Measurements from ENCODE around the gene PRELID3B.

PRELID3B gene

DNA sequence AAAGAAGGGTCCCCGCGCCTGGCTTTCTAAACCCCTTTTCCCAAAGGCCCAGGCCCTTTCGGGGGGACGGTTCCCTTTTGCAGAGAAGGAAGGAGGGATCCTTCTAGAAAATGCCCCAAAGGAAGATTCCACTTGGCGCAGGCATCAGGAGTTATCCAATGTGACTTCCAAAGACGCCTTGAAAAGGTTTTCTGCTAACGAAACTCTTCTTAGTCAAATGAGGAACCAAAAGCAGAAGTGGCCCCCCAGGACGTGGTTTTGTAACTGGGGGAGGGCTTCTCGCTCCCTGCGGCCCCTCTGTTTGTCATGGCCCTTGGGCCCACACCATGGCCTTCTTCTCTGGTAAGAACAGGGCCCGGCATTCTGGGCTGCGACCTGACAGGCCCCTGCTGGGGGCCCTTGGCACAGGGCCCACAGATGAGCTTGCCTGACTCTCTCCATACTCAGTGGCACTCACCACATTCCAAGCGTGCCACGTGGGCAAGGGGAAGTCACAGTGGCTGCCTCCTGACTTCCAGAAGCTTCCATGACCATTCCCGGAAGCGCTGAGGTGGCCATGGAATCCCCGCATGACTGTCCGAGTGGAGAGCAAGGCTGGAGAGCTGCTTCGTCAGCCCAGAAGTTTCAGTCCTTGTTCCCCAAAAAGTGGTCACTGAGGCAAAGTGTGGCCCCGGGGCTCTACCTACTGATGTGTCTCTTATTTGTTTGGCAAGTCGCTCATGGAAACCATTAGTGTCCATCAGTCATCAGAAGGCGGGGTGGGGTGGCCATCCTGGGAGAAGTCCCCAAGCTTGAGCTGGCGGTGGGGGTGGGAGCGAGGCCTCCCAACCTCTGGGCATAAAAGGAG lies 34.7 kb downstream of the PRELID3B start:
- peak; percentile 6 for DNase-seq

GRCh38 chr20:59006864-59007664 lies 35.5 kb downstream of the PRELID3B start, which contains the start of gene CTSZ:
Gene CTSZ (minus strand): TSS chr20:59007254. CDS start chr20:59007128, 126 bp downstream.
- DNase-seq = peak; percentile 9

DNA sequence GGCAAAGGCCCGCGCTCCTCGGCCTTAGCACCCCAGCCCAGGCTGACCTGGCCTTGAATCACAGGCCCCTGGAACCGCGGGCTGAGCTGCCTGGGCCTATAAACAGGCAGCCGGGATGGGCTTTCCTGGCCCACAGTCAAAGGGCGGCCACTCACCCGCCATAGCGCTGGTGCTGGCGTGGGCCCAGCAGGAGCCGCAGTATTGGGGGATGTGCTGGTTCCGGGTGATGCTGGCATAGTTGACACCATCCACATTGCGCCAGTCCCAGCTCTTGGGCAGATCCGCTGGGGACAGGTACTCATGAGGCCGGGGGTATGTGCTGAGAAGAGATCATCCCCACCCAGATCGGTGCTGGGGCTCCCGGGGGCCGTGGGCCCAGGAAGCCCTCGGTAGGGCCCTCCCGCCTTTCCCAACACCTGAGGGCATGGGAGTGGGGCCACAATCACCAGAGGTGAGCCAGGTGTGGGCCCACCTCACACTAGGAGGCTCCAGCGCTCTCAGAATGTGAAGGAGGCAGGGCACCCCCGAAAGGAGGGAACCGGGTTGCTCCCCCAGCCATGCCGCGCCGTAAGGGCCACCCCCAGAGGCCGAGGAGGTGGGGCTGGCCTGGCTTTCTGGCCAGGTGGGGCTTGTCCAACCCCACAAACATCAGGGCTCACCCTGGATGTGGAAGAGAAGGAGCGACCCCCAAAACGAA lies 36.3 kb downstream of the PRELID3B start:
- DNase-seq = peak; percentile 7

DNA sequence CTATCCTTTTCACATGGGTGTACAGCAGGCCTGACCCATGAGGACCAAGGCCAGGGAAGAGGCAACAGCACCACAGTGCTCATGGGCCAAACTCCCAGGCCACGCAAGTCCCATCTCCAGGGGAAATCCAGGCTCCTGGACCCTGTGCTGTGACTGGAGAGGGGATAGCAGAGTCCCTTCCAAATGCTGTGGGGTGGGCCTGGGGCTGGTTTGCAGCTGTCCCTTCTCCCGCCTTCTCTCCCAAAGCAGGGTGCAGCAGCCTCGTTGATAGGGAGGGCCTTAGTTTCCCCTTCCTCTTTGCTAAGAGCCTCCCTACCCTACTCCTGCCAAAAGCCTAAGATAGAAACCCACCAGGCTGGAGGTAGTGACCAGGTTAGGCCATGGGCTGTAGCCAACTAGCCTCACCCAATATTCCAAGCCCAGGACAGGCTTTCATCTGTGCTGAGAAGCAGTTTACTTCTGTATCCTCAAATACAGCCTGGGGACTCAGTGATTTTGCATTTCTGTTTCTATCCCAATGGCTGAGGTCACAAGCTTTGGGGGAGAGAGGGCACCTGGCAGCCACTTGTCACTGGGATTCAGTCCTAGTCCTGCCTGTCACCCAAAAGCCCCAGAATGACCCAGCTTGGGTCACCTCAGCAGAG lies 36.9 kb downstream of the PRELID3B start:
- DNase-seq = peak; percentile 6

DNA sequence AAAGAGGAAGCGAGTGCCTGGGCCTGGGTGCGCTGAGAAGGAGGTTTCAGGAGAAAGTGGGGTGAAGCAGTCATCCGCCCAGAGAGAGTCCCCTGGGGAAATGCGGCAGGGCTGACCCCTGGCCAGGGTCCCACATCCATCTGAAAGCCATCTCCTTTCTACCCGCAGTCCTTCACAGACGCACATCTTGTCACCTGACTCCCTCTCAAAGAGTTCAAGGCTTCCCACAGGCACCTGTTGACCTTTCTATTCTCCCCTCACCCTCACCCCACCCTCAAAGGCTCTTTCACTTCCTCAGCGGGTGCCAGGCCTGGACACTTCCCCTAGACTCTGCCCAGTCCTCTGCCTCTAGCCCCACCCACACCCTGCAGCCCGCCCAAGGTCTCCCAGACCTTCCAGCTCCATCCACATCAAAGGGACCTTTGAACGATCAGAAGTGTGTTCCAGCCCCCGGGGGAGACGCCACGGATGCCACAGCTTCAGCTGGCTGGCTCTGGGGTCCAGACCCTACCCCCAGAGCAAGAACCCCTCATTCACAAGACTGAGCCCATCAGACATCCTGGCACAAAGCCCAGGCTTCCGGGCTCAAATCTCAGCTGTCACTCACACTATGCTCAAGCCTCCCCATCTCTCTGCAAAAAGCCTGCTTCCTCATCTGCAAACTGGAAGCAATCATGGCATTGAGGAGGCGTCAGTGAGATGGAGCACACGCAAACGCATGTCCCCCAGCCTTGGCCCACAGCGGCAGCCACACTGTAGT lies 37.6 kb downstream of the PRELID3B start:
- peak; percentile 17 for DNase-seq

- no peak for DNase-seq
Observed at GRCh38 chr20:59004493-59004762, 38.2 kb downstream of the PRELID3B start.

- no peak for DNase-seq
Observed at GRCh38 chr20:59003836-59004492, 38.6 kb downstream of the PRELID3B start.

DNA sequence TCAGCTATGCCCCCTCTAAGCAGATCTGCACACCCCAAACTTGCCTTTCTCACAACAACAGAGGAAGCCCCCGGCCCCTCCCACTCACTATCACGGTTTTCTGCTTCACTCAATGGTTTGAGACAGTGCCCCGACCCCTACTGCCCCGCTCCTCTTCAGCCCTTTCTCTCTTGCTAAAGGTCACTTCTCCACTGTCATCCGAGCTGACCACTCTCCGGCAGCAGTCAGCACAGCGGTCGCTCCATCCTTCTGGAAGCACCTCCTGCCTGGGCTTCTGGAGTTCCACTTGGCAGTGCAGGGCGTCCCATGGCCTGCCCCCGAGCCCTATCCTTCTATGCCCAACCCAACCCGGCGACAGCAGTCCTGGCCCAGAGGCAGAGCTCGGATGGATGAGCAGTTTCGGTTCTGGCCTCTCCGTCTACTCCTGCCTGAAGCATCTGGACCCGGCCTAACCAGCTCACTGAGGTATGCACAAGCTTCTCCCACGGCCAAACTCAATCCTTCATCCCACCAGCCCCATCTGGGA lies 39.6 kb downstream of the PRELID3B start:
- DNase-seq = no peak

GRCh38 chr20:59002388-59002787 lies 40.2 kb downstream of the PRELID3B start:
- no peak for DNase-seq

DNA sequence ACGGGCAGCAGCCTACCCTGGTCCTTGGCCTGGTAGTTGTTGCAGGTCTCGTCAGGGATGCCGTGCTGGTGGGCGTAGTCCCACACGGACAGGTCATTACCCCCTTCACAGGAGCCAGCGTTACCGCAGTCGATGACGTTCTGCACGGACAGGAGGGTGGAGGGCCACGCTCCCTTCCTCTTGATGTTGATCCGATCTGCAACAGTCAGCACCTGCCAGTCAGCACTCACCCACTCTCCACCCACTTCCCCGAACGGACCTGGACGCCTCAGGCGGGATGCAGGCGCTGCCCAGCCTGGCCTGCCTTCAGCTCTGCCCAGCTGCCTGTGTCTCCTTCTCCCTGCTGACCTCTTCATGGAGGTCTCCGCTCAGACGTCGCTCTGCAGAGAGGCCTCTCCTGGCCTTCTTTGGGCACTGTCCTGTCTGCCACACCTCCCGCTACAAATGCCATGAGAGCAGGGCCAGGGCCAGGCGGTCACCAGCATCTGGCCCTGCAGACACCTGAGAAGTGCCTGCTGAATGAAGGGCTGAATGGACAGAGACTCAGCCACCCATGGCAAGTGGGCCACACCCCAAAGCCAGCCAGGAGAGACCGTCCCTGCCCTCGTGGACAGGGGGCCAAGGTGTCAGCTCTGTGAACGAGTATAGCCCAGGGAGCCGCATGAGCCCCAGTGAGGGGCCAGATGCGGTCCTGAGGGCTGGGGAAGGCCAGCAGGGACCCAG lies 41.0 kb downstream of the PRELID3B start:
- no peak for DNase-seq

- DNase-seq = no peak
Observed at GRCh38 chr20:59001068-59001448, 41.5 kb downstream of the PRELID3B start.

DNA sequence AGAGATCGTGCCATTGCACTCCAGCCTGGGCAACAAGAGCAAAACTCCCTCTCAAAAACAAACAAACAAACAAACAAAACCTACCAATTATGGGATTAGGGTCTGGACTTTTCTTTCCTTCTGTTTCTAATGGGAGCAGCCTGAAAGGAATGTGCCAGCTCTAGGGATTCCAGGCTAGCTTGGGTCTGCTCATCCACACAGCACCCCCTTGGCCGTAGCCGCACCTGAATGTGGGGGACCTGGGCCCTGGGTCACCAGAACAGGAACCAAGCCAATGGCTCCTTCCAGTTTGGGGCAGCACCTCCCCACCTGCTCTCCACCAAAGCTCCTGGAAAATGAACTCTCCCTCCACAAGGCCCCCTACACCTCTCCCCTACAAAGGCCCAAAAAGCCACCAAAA lies 42.3 kb downstream of the PRELID3B start:
- no peak for DNase-seq

GRCh38 chr20:58998656-58999055 lies 43.9 kb downstream of the PRELID3B start:
- no peak for DNase-seq

DNA sequence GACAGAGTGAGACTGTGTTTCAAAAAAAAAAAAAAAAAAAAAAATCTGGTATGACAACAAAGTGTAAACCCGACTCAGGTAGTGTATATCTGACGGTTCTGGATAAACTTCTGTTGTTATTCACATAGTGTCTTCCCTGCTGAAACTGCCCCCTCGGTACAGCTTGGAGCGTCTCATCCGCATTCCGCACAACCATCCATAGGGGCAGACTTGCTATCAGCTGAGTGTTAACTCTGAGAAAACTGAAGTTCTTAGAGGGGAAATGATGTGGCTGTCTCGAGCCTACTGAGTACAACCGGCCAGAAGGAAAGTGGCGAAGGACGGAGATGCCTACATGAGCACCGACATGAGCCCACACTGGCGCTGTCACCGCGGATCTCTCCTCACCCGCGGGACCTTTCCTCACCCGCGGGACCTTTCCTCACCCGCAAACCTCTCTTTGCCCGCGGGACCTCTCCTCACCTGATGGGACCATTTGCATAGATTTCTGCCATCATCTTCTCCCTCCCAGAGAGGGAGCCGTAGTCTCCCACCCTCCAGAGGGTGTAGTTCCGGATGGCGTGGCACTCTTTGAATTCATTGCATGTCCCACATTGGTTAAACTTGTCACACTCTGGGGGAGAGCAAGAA lies 45.3 kb downstream of the PRELID3B start:
- DNase-seq = no peak

DNA sequence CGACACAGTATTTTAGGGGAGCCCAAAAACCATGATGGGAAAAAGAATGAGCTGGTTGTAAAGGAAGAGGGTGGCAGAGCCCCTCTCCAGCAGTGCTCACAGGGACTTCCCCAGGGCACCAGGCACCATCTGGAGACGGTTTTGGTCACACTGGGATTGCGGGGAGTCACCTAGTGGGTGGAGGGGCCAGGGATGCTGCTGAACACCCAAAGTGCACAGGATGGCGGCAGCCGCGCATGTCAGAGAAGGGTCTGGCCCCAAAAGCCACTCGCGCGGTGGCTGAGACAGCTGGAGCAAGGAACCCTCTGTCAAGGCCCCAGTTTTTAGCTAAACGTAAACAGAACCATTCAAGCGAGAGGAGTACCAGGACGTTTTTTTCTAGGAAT lies 46.4 kb downstream of the PRELID3B start:
- no peak for DNase-seq

- no peak for DNase-seq
Observed at GRCh38 chr20:58995461-58996225, 46.9 kb downstream of the PRELID3B start.

DNA sequence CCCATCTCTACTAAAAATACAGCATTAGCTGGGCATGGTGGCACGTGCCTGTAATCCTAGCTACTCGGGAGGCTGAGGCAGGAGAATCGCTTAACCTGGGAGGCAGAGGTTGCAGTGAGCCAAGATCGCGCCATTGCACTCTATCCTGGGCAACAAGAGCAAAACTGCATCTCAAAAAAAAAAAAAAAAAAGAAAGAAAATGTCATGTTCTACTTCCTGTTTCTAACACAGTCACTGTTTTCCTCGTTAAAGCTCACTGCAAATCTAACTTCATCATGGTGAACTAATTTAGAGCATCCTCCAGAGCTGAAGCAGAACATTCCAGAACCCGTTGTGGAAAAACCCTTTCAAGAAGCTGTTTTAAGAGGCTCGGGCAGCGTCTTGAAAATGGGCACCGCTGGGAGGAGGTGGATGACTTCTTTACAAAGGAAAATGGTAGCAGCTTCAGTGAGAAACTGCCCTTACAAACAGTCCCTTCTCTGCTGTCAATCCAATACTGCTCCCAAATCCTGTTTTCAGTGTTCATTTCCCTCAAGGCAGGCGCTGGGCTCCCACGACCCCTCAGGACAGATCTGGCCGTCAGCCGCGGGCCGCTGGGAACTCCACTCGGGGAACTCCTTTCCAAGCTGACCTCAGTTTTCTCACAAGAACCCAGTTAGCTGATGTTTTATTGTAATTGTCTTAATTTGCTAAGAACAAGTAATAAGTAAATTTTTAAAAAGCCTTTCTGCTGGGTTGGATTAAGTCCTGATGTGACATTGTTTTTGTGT lies 48.0 kb downstream of the PRELID3B start:
- DNase-seq = no peak

DNA sequence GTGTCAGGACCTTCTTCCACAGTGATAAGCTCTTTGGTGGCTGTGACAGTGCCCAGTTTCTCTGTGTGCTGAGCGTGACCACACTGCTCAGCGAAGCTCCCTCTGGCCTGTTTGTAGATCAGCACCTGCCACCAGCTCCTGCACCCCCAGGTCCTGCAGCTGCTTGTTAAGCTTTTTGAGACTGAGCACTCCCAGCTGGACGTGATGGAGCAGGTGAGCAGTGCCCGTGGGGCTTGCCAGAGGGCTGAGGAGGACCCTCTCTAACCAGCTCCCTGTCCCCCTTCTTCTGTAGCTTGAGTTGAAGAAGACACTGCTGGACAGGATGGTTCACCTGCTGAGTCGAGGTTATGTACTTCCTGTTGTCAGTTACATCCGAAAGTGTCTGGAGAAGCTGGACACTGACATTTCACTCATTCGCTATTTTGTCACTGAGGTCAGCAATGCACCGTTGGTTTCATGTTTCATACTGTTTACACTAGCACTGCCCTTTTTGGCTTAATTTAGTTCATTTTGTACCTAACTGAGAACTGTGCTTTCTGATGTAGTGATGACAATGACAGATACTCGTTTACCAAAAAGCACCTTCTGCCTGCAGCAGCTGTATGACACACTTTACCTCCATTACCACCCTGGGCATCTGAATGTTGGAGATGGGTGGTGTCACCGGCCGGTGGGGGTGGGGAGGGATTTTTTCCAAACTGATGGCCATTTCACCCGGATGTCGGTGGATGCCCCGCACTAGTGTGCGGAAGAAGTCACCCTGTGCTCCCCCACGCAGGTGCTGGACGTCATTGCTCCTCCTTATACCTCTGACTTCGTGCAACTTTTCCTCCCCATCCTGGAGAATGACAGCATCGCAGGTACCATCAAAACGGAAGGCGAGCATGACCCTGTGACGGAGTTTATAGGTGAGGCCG lies 49.0 kb downstream of the PRELID3B start:
- no peak for DNase-seq

Measured in activated CD4-positive, alpha-beta T cell treated with anti-CD3 and anti-CD28 coated beads for 1 hour (primary cell).